GM10248 (cell line): ENCODE results near the gene CTRL.
A peak's percentile ranks its signal among the peaks of the same experiment; 100 is the strongest.

Source experiments
- CTCF ChIA-PET: fragments of 300-600 bp; sonication (Branson Sonifier 250); formaldehyde crosslinking; extraction: SDS; loops from one replicate; lab custom pipeline; 2021; ENCODE audit warnings: antibody characterized with exemption; lab: Yijun Ruan, JAX
- POLR2A ChIA-PET: fragments of 350-650 bp; sonication (Branson Sonifier 250); formaldehyde crosslinking; extraction: SDS; loops from one replicate; lab custom pipeline; 2020; ENCODE audit warnings: antibody characterized with exemption; lab: Yijun Ruan, JAX
- DNase-seq: peaks from one replicate; pipeline ENCODE4 v3.0.0; 2012; ENCODE audit errors: extremely low spot score
- TF ChIP-seq, protein P1 (sequence below): IDR thresholded peaks from 2 replicates; pipeline ENCODE4 v1.5.1; 2012; ENCODE audit warnings: mild to moderate bottlenecking, low read depth; ENCODE audit errors: extremely low read depth, missing control alignments, control extremely low read depth

The CTRL gene

DNA sequence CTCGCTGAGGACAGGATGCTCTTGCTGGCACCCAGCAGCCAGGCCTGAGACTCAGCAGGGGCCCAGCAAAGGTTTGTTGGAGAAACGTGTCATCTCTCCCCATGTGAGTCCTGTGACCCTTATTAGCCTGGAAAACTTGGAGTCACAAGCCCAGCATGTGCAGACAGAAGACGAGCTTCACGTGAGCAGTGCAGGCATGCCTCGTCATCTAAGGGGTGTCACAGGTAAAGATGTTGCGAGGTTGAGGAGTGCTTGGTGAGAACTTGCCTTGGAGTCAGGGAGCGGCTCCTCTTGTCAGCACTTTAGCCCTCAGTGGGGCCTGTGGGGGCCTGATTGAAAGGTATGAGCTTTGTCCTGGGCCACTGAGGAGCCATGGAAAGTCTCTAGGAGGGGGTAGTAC, 2.1 kb upstream of the CTRL start:
- DNase-seq: no peak
- TF ChIP-seq, protein P1, sequence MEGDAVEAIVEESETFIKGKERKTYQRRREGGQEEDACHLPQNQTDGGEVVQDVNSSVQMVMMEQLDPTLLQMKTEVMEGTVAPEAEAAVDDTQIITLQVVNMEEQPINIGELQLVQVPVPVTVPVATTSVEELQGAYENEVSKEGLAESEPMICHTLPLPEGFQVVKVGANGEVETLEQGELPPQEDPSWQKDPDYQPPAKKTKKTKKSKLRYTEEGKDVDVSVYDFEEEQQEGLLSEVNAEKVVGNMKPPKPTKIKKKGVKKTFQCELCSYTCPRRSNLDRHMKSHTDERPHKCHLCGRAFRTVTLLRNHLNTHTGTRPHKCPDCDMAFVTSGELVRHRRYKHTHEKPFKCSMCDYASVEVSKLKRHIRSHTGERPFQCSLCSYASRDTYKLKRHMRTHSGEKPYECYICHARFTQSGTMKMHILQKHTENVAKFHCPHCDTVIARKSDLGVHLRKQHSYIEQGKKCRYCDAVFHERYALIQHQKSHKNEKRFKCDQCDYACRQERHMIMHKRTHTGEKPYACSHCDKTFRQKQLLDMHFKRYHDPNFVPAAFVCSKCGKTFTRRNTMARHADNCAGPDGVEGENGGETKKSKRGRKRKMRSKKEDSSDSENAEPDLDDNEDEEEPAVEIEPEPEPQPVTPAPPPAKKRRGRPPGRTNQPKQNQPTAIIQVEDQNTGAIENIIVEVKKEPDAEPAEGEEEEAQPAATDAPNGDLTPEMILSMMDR: no peak
- ChIA-PET POLR2A (interaction anchor here (0.6 kb wide), 1 partner anchor 128 kb away, joined by 3 read pairs; the partner anchor contains the start of gene RANBP10), CTCF (interaction anchor here (1.2 to 7.0 kb wide), 8 partner anchors 9 to 413 kb away, joined by 3 to 38 read pairs (median 5); no protein-coding TSS in a partner anchor)

DNA sequence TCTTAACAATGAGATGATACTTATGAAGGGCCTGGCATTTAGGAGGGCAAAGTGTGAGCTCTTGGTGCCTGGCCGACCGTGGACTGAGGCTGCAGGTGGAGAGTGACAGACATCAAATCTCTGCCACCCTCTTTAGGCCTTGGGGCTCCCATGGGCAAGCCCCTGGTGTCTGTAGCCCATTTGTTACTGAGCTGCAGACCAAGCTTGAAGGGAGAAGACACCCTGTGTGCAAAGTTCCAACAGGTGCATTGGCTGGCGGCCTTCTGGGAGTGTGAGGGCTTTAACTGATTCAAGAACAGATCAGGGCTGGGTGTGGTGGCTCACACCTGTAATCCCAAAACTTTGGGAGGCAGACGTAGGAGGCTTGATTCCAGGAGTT, 789 bp upstream of the CTRL start:
- ChIA-PET CTCF (interaction anchor here (0.9 to 7.0 kb wide), 6 partner anchors 18 to 260 kb away, joined by 3 to 38 read pairs (median 4); no protein-coding TSS in a partner anchor), POLR2A (no interaction called here)
- TF ChIP-seq, protein P1: no peak
- DNase-seq: no peak

DNA sequence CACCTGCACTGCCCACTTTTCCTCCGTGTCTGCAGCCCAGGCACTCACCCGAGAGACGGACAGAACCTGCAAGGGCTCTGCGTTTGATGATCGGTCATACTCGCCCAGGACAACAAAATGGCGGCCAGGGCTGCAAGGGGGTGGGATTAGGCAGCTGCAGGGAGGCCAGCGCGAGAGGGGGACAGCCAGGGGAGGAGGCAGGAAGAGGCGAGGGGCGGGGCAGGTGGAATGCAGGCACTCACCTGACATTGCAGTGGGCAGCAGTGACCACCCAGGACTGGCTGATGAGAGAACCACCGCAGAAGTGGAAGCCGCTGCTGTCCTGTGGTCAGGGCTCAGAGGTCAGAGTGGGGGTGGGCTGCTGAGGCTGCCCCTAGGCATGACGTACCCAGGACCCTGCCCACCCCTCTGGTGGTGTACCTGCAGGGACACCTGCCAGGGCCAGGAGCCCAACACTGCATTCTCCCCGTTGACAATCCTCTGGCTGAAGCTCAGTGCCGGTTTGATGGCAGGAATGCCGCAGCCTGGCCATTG, 917 bp downstream of the CTRL start:
- TF ChIP-seq, protein P1: no peak
- no peak for DNase-seq
- ChIA-PET POLR2A (interaction anchor here (0.6 kb wide), 1 partner anchor 54 kb away, joined by 6 read pairs; no protein-coding TSS in a partner anchor), CTCF (interaction anchor here (1.1 to 7.0 kb wide), 6 partner anchors 34 to 298 kb away, joined by 3 to 54 read pairs (median 16); partner anchors contain the start of gene NRN1L)

DNA sequence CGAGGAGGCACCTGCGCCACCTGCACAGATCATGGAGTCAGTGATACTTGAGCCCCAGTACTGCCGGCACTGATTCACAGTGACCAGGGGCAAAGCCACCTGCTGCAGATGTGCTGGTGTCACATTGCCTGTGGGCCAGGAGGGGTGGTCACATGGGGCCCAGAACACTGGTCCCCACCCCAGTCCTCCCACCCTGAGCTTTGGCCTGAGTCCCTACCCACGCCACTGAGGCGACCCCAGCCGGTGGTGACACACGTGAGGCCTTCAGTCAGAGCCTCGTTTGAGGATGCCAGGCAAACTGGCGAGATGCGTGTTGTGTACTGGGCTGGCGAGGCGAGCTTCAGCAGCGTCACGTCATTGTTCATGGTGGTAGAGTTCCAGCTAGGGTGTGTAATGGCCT, 1.5 kb downstream of the CTRL start:
- POLR2A ChIA-PET: interaction anchor here (0.5 to 0.6 kb wide), 2 partner anchors 54 to 129 kb away, joined by 5 to 6 read pairs; no protein-coding TSS in a partner anchor
- TF ChIP-seq, protein P1: no peak
- CTCF ChIA-PET: interaction anchor here (1.1 to 6.7 kb wide), 6 partner anchors 47 to 409 kb away, joined by 3 to 54 read pairs (median 16); partner anchors contain the start of gene NRN1L
- no peak for DNase-seq

DNA sequence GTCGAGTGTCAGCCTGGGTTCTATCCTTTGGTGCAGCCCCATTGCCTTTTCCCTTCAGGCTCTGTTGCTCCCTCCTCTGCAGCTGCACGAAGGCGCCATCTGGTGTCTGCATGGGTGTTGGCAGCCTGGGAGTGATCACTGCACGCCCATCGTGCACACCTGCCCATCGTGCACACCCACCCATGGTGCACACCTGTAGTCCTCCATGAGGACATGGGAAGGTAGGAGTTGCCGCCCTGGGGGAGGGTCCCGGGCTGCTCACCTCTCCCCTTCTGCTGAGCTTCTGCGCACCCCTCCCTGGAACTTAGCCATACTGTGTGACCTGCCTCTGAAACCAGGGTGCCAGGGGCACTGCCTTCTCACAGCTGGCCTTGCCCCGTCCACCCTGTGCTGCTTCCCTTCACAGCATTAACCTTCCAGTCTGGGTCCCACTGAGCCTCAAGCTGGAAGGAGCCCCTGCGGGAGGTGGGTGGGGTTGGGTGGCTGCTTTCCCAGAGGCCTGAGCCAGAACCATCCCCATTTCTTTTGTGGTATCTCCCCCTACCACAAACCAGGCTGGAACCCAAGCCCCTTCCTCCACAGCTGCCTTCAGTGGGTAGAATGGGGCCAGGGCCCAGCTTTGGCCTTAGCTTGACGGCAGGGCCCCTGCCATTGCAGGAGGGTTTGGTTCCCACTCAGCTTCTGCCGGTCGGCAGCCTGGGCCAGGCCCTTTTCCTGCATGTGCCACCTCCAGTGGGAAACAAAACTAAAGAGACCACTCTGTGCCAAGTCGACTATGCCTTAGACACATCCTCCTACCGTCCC, 2.9 kb downstream of the CTRL start:
- ChIA-PET POLR2A (interaction anchor here (1.0 kb wide), 1 partner anchor 36 kb away, joined by 6 read pairs; the partner anchor contains the start of gene PSKH1), CTCF (interaction anchor here (0.7 to 6.7 kb wide), 24 partner anchors 8 to 408 kb away, joined by 3 to 54 read pairs (median 4); partner anchors contain the start of genes NRN1L, PSMB10 and SLC7A6)
- DNase-seq: peak; percentile 89
- TF ChIP-seq, protein P1: peak; percentile 97

DNA sequence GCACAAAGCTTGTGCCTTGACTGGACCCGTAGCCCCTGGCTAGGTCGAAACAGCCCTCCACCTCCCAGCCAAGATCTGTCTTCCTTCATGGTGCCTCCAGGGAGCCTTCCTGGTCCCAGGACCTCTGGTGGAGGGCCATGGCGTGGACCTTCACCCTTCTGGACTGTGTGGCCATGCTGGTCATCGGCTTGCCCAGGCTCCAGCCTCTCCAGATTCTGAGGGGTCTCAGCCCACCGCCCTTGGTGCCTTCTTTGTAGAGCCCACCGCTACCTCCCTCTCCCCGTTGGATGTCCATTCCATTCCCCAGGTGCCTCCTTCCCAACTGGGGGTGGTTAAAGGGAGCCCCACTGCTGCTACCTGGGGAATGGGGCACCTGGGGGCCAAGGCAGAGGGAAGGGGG, 3.5 kb downstream of the CTRL start:
- ChIA-PET POLR2A (interaction anchor here (1.0 kb wide), 1 partner anchor 35 kb away, joined by 6 read pairs; the partner anchor contains the start of gene PSKH1), CTCF (interaction anchor here (1.1 to 6.7 kb wide), 17 partner anchors 8 to 407 kb away, joined by 3 to 54 read pairs (median 5); partner anchors contain the start of genes NRN1L, PSMB10 and SLC7A6)
- TF ChIP-seq, protein P1: no peak

More for the DNA sequence above, 3.5 kb downstream of the CTRL start:
- DNase-seq: no peak
